Measurements from ENCODE around the gene OR13F1. TPM values are rescaled to one million over a fixed set of nuclear protein-coding genes. Genes with fewer than 3 reads are reported as not detected.
"Not testable (repeated sequence)": the region's sequence is repeated elsewhere in the genome, so short reads cannot be mapped to it uniquely, and the experiment has no call there.

Gene OR13F1
- total RNA-seq, 1 experiment from 2014 or later: not detected

DNA sequence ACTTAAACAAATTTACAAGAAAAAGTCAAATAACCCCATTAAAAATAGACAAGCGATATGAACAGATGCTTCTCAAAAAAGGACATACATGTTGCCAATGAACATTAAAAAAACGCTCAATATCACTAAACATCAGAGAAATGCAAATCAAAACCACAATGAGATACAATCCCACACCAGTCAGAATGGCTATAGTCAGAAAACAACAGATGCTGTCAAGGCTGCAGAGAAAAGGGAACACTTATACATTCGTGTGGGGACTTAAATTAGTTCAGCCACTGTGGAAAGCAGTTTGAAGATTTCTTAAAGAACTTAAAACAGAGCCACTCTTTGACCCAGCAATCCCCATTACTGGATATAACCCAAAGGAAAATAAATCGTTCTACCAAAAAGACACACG, 10.8 kb downstream of the OR13F1 start:
- ATAC-seq (no peak), DNase-seq (no peak)
- Histone ChIP-seq H2AFZ (ENCODE audit: low read length) (no peak overlapping the region), H3K27ac (ENCODE audit: low read length) (no peak overlapping the region), H3K79me2 (ENCODE audit: low read length) (no peaks in the 10 kb centered on the region), H3K4me2 (ENCODE audit: low read length) (no peak overlapping the region), H3K9ac (ENCODE audit: low read length) (no peak overlapping the region), H3K27me3 (ENCODE audit: low read length) (no peaks in the 10 kb centered on the region), H3K4me3 (ENCODE audit: low read length) (no peak overlapping the region), H3K9me3 (ENCODE audit: low read length) (no peaks in the 10 kb centered on the region), H3F3A (ENCODE audit: low read length, unreplicated experiment) (no peaks in the 10 kb centered on the region), H3K36me3 (ENCODE audit: low read depth, low read length) (no peaks in the 10 kb centered on the region), H4K20me1 (ENCODE audit: low read length) (no peaks in the 10 kb centered on the region), H3K9me2 (replicated peaks; ENCODE audit: low read length) (no peaks in the 10 kb centered on the region), H3K4me1 (ENCODE audit: insufficient read depth, low read length) (no peaks in the 10 kb centered on the region)
- intact Hi-C loops (cut with micrococcal nuclease): no loop called here
- BruUV-seq (replicated peaks): no TSS peak
- TF ChIP-seq, protein P1, sequence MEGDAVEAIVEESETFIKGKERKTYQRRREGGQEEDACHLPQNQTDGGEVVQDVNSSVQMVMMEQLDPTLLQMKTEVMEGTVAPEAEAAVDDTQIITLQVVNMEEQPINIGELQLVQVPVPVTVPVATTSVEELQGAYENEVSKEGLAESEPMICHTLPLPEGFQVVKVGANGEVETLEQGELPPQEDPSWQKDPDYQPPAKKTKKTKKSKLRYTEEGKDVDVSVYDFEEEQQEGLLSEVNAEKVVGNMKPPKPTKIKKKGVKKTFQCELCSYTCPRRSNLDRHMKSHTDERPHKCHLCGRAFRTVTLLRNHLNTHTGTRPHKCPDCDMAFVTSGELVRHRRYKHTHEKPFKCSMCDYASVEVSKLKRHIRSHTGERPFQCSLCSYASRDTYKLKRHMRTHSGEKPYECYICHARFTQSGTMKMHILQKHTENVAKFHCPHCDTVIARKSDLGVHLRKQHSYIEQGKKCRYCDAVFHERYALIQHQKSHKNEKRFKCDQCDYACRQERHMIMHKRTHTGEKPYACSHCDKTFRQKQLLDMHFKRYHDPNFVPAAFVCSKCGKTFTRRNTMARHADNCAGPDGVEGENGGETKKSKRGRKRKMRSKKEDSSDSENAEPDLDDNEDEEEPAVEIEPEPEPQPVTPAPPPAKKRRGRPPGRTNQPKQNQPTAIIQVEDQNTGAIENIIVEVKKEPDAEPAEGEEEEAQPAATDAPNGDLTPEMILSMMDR (conservative IDR thresholded peaks at IDR 0.05; ENCODE audit: low read depth, low read length): no peak
- TF ChIP-seq EZH2 (IDR thresholded peaks at IDR 0.05; ENCODE audit: low read length, unreplicated experiment) (no peak), EZH2phosphoT487 (IDR thresholded peaks at IDR 0.05; ENCODE audit: borderline replicate concordance, low read length) (no peak)
- ChIA-PET POLR2A (ENCODE audit: unreplicated experiment) (no interaction called here), CTCF (no interaction called here)

DNA sequence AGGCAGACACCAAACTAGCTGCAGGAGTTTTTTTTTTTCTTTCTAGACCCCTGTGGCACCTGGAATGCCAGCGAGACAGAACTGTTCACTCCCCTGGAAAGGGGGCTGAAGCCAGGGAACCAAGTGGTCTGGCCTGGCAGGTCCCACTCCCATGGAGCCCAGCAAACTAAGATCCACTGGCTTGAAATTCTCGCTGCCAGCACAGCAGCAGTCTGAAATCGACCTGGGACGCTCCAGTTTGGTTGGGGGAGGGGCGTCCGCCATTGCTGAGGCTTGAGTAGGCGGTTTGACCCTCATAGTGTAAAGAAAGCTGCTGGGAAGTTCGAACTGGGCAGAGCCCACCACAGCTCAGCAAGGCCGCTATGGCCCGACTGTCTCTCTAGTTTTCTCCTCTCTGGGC, 16.2 kb downstream of the OR13F1 start:
- H3K9me3 ChIP-seq (ENCODE audit: low read length); BruUV-seq (replicated peaks); H3K9ac ChIP-seq (ENCODE audit: low read length); H3K36me3 ChIP-seq (ENCODE audit: low read depth, low read length); H3K4me2 ChIP-seq (ENCODE audit: low read length); H3K4me1 ChIP-seq (ENCODE audit: insufficient read depth, low read length); CTCF ChIA-PET; H3K9me2 ChIP-seq (replicated peaks; ENCODE audit: low read length); H3K27me3 ChIP-seq (ENCODE audit: low read length); H3K27ac ChIP-seq (ENCODE audit: low read length); POLR2A ChIA-PET (ENCODE audit: unreplicated experiment); H3K4me3 ChIP-seq (ENCODE audit: low read length); ATAC-seq; DNase-seq; H3K79me2 ChIP-seq (ENCODE audit: low read length); H2AFZ ChIP-seq (ENCODE audit: low read length); intact Hi-C loops (cut with micrococcal nuclease); H3F3A ChIP-seq (ENCODE audit: low read length, unreplicated experiment); H4K20me1 ChIP-seq (ENCODE audit: low read length): not testable (repeated sequence)

DNA sequence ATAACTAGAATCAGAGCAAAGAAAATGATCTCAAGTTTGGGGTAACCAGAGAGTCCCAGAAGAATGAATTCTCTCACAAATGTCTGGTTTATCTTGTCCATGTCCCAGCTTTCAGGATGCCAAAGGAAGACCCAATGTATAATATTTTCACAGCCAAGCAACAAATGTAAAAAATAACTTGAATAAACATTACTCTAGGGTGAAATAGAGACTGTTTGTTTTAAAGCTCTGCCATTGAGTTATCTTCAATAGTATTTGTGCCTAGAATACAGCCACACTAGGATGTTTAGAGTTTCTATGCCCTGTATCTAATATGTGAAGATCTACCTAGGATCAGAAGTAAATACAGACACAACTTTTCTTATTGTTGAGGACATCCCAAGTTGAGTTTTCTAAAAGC, 23.0 kb downstream of the OR13F1 start, which contains the start of gene OR13C4:
Gene OR13C4, minus strand, starts transcription at position 101 of the 400 bp plus-strand sequence. Its CDS starts 0 bp downstream, at position 101.
- Histone ChIP-seq H3K9me2 (replicated peaks; ENCODE audit: low read length) (no peaks in the 10 kb centered on the region), H3K9me3 (ENCODE audit: low read length) (no peaks in the 10 kb centered on the region), H4K20me1 (ENCODE audit: low read length) (no peaks in the 10 kb centered on the region), H3K4me3 (ENCODE audit: low read length) (no peak within 1 kb of the TSS), H3K4me1 (ENCODE audit: insufficient read depth, low read length) (no peaks in the 10 kb centered on the region), H2AFZ (ENCODE audit: low read length) (no peak within 1 kb of the TSS), H3K36me3 (ENCODE audit: low read depth, low read length) (no peaks in the 10 kb centered on the region), H3K79me2 (ENCODE audit: low read length) (no peaks in the 10 kb centered on the region), H3K27me3 (ENCODE audit: low read length) (no peaks in the 10 kb centered on the region), H3F3A (ENCODE audit: low read length, unreplicated experiment) (no peaks in the 10 kb centered on the region), H3K9ac (ENCODE audit: low read length) (no peak within 1 kb of the TSS), H3K27ac (ENCODE audit: low read length) (no peak within 1 kb of the TSS), H3K4me2 (ENCODE audit: low read length) (no peak within 1 kb of the TSS)
- POLR2A ChIA-PET (ENCODE audit: unreplicated experiment): no interaction called here
- intact Hi-C loops (cut with micrococcal nuclease): no loop called here
- no peak for DNase-seq
- CTCF ChIA-PET: no interaction called here
- BruUV-seq (replicated peaks): no TSS peak
- TF ChIP-seq EZH2phosphoT487 (IDR thresholded peaks at IDR 0.05; ENCODE audit: borderline replicate concordance, low read length) (no peak), EZH2 (IDR thresholded peaks at IDR 0.05; ENCODE audit: low read length, unreplicated experiment) (no peak)
- TF ChIP-seq, protein P1 (conservative IDR thresholded peaks at IDR 0.05; ENCODE audit: low read depth, low read length): no peak
- ATAC-seq: no peak
